NCI-H1105 treated with DMSO at 0.1 percent for 48 hours (cell line): Measurements from ENCODE around the gene ZDHHC11B.
"Not testable (repeated sequence)": the region's sequence is repeated elsewhere in the genome, so short reads cannot be mapped to it uniquely, and the experiment has no call there.

Experiments used
- DNase-seq: peaks from one replicate; lab custom pipeline; 2025; lab: John Stamatoyannopoulos, UW

ZDHHC11B gene

GRCh38 chr5:784428-785177 is at the start of gene ZDHHC11B:
TSS of gene ZDHHC11B (minus strand) at chr5:784729. CDS start at chr5:766919, 17,810 bp downstream.
- peak; percentile 87 for DNase-seq

GRCh38 chr5:834013-834412 is 49.5 kb upstream of the ZDHHC11B start:
- not testable (repeated sequence) for DNase-seq

- DNase-seq, result not testable (repeated sequence)
Observed at GRCh38 chr5:828194-828593, 43.7 kb upstream of the ZDHHC11B start.

- DNase-seq, result not testable (repeated sequence)
Observed at GRCh38 chr5:825544-825943, 41.0 kb upstream of the ZDHHC11B start.

- DNase-seq, result no peak
Observed at GRCh38 chr5:821504-821903, 37.0 kb upstream of the ZDHHC11B start.

- no peak for DNase-seq
Observed at GRCh38 chr5:820245-820644, 35.7 kb upstream of the ZDHHC11B start.

GRCh38 chr5:819078-819477 is 34.5 kb upstream of the ZDHHC11B start:
- DNase-seq, result no peak

GRCh38 chr5:816176-816575 is 31.6 kb upstream of the ZDHHC11B start:
- DNase-seq, result no peak

GRCh38 chr5:815449-815848 is 30.9 kb upstream of the ZDHHC11B start:
- no peak for DNase-seq

- not testable (repeated sequence) for DNase-seq
Observed at GRCh38 chr5:813575-813974, 29.0 kb upstream of the ZDHHC11B start.

- not testable (repeated sequence) for DNase-seq
Observed at GRCh38 chr5:811384-811783, 26.9 kb upstream of the ZDHHC11B start.

GRCh38 chr5:807719-808514 is 23.4 kb upstream of the ZDHHC11B start:
- not testable (repeated sequence) for DNase-seq

GRCh38 chr5:801472-801871 is 16.9 kb upstream of the ZDHHC11B start:
- no peak for DNase-seq

GRCh38 chr5:801055-801454 is 16.5 kb upstream of the ZDHHC11B start:
- not testable (repeated sequence) for DNase-seq

- DNase-seq, result not testable (repeated sequence)
Observed at GRCh38 chr5:798505-799138, 14.1 kb upstream of the ZDHHC11B start.

GRCh38 chr5:797986-798385 is 13.5 kb upstream of the ZDHHC11B start:
- not testable (repeated sequence) for DNase-seq

- not testable (repeated sequence) for DNase-seq
Observed at GRCh38 chr5:795873-796272, 11.3 kb upstream of the ZDHHC11B start.

- not testable (repeated sequence) for DNase-seq
Observed at GRCh38 chr5:794948-795347, 10.4 kb upstream of the ZDHHC11B start.

GRCh38 chr5:788703-789102 is 4.2 kb upstream of the ZDHHC11B start:
- DNase-seq, result not testable (repeated sequence)

- not testable (repeated sequence) for DNase-seq
Observed at GRCh38 chr5:787857-788233, 3.3 kb upstream of the ZDHHC11B start.

- not testable (repeated sequence) for DNase-seq
Observed at GRCh38 chr5:787224-787856, 2.8 kb upstream of the ZDHHC11B start.

- DNase-seq, result peak; percentile 13
Observed at GRCh38 chr5:785181-785705, 714 bp upstream of the ZDHHC11B start.
